ENCODE results near the gene KCTD5.

The KCTD5 gene

GRCh38 chr16:2710021-2710710 lies 27.8 kb downstream of the KCTD5 start:
- TF ChIP-seq FOXA1 (IDR thresholded peaks at IDR 0.05) (no peak), L3MBTL2 (conservative IDR thresholded peaks at IDR 0.05) (no peak), CTBP1 (IDR thresholded peaks at IDR 0.05; ENCODE audit: borderline replicate concordance) (no peak), FOXM1 (IDR thresholded peaks at IDR 0.05; ENCODE audit: borderline replicate concordance) (no peak), ARNT (IDR thresholded peaks at IDR 0.05) (no peak), ELF4 (IDR thresholded peaks at IDR 0.05) (no peak), HDGF (IDR thresholded peaks at IDR 0.05; ENCODE audit: borderline replicate concordance) (no peak), SP1 (IDR thresholded peaks at IDR 0.05) (no peak), TARDBP (IDR thresholded peaks at IDR 0.05) (no peak)
- TF ChIP-seq, protein P1, sequence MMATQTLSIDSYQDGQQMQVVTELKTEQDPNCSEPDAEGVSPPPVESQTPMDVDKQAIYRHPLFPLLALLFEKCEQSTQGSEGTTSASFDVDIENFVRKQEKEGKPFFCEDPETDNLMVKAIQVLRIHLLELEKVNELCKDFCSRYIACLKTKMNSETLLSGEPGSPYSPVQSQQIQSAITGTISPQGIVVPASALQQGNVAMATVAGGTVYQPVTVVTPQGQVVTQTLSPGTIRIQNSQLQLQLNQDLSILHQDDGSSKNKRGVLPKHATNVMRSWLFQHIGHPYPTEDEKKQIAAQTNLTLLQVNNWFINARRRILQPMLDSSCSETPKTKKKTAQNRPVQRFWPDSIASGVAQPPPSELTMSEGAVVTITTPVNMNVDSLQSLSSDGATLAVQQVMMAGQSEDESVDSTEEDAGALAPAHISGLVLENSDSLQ (IDR thresholded peaks at IDR 0.05), result no peak
- POLR2A ChIA-PET, result no interaction called here
- CTCF ChIA-PET, result no interaction called here
- DNase-seq (ENCODE audit: extremely low spot score), result no peak

DNA sequence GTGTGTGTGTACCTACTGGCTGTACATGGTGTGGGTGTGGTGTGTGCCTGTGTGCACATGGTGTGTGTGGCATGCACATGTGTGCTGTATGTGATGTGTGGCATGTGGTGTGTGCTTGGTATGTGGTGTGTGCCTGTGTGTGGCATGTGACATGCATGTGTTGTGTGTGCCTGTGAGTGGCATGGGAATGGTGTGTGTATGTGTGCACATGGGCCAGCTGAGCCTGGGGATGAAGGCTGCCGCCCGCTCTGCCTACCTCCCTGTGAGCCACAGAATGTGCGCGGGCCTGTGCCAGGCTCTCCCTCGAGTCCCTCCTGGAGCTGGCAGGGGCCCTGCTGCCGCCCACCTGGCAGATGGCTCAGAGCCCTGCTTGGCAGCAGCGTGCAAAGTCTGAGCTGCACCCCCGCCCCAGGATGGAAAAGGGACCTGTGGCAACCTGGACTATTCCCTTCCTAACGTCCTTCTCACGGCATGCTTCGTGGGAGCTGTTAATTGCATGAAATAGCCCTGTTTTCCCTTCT lies 28.4 kb downstream of the KCTD5 start:
- ChIA-PET POLR2A (no interaction called here), CTCF (no interaction called here)
- no peak for TF ChIP-seq LEF1 (IDR thresholded peaks at IDR 0.05; ENCODE audit: borderline replicate concordance)
- TF ChIP-seq FOXA1 (IDR thresholded peaks at IDR 0.05), result no peak
- TF ChIP-seq FOXM1 (IDR thresholded peaks at IDR 0.05; ENCODE audit: borderline replicate concordance), result no peak
- no peak for TF ChIP-seq NFRKB (IDR thresholded peaks at IDR 0.05)
- TF ChIP-seq HDGF (IDR thresholded peaks at IDR 0.05; ENCODE audit: borderline replicate concordance), result no peak
- TF ChIP-seq, protein P1 (IDR thresholded peaks at IDR 0.05), result no peak
- peak; percentile 93 for TF ChIP-seq TARDBP (IDR thresholded peaks at IDR 0.05)
- TF ChIP-seq ZNF384 (IDR thresholded peaks at IDR 0.05), result no peak
- DNase-seq (ENCODE audit: extremely low spot score), result no peak

DNA sequence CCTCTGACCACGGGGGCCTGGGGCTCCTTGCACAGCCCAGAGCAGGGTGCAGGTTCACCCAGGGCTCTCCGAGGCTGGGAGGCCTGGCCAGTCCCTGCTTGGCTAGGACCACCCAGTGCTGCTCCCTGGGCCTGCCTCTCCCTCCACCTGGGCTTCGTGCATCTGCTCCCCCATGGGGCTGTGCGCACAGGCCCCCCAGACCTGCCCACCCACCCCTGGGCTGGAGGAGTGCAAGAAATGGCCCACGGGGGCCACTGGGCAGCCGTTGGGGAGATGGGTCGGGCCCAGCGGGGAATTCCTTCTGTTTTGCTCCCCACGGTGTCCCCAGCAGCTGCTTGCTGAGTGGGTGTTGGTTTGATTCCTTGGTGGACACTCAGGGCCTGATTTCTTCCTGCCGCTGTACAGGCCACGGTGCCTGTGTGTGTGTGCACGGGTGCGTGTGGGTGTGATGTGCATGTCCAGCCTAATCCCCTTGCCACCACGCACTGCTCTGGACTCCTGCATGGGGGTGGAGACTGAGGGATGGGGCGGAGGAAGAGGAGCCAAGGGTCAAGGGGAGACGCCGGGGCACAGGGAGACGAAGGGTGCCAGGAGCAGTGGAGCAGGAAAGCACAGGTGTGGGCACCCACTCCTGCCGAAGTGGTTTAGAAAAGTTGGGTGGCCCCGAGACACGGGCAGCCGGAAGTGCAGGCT lies 29.2 kb downstream of the KCTD5 start:
- CTCF ChIA-PET, result no interaction called here
- POLR2A ChIA-PET, result no interaction called here
- no peak for DNase-seq (ENCODE audit: extremely low spot score)
- TF ChIP-seq HDGF (IDR thresholded peaks at IDR 0.05; ENCODE audit: borderline replicate concordance) (no peak), FOXA1 (IDR thresholded peaks at IDR 0.05) (no peak), ELF4 (IDR thresholded peaks at IDR 0.05) (no peak), LEF1 (IDR thresholded peaks at IDR 0.05; ENCODE audit: borderline replicate concordance) (no peak), L3MBTL2 (conservative IDR thresholded peaks at IDR 0.05) (no peak), NFRKB (IDR thresholded peaks at IDR 0.05) (no peak), SP1 (IDR thresholded peaks at IDR 0.05) (no peak), ARNT (IDR thresholded peaks at IDR 0.05) (no peak), CTBP1 (IDR thresholded peaks at IDR 0.05; ENCODE audit: borderline replicate concordance) (no peak), FOXK2 (IDR thresholded peaks at IDR 0.05) (no peak), ZNF384 (IDR thresholded peaks at IDR 0.05) (no peak), BHLHE40 (IDR thresholded peaks at IDR 0.05; ENCODE audit: borderline replicate concordance) (no peak)
- TF ChIP-seq, protein P1 (IDR thresholded peaks at IDR 0.05), result no peak

DNA sequence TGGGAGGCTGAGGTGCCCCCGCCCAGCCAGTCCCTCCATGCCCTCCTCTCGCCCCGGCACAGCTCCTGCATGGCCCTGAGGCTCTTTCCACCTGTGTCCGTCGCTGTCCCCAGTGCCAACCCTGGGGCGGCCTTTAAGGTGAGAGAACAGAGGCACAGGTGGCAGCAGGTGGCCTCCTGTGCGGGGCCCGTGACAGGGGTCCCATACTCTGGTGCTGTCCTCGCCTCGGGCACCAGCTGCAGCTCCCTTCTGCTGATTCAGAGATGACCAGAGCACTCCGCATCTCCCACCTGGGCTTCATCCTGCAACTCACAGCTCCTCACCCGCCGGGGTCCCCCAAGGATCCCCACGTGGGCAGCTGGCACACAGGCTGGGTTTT lies 29.7 kb downstream of the KCTD5 start:
- TF ChIP-seq, protein P1 (IDR thresholded peaks at IDR 0.05), result no peak
- TF ChIP-seq FOXA1 (IDR thresholded peaks at IDR 0.05) (no peak), LEF1 (IDR thresholded peaks at IDR 0.05; ENCODE audit: borderline replicate concordance) (no peak), BHLHE40 (IDR thresholded peaks at IDR 0.05; ENCODE audit: borderline replicate concordance) (no peak), HDGF (IDR thresholded peaks at IDR 0.05; ENCODE audit: borderline replicate concordance) (no peak), SUZ12 (IDR thresholded peaks at IDR 0.05) (no peak), FOXK2 (IDR thresholded peaks at IDR 0.05) (no peak), FOXM1 (IDR thresholded peaks at IDR 0.05; ENCODE audit: borderline replicate concordance) (no peak), TARDBP (IDR thresholded peaks at IDR 0.05) (no peak), ARNT (IDR thresholded peaks at IDR 0.05) (no peak), CTBP1 (IDR thresholded peaks at IDR 0.05; ENCODE audit: borderline replicate concordance) (no peak), ZNF384 (IDR thresholded peaks at IDR 0.05) (no peak), L3MBTL2 (conservative IDR thresholded peaks at IDR 0.05) (no peak), ELF4 (IDR thresholded peaks at IDR 0.05) (no peak)
- no peak for DNase-seq (ENCODE audit: extremely low spot score)
- CTCF ChIA-PET, result no interaction called here
- POLR2A ChIA-PET, result no interaction called here

- ChIA-PET CTCF (no interaction called here), POLR2A (no interaction called here)
- TF ChIP-seq CTBP1 (IDR thresholded peaks at IDR 0.05; ENCODE audit: borderline replicate concordance) (no peak), LEF1 (IDR thresholded peaks at IDR 0.05; ENCODE audit: borderline replicate concordance) (no peak), SUZ12 (IDR thresholded peaks at IDR 0.05) (no peak), L3MBTL2 (conservative IDR thresholded peaks at IDR 0.05) (no peak), ZNF384 (IDR thresholded peaks at IDR 0.05) (no peak), FOXK2 (IDR thresholded peaks at IDR 0.05) (no peak), ARNT (IDR thresholded peaks at IDR 0.05) (no peak), BHLHE40 (IDR thresholded peaks at IDR 0.05; ENCODE audit: borderline replicate concordance) (no peak), NFRKB (IDR thresholded peaks at IDR 0.05) (no peak), HDGF (IDR thresholded peaks at IDR 0.05; ENCODE audit: borderline replicate concordance) (no peak), FOXA1 (IDR thresholded peaks at IDR 0.05) (no peak), TARDBP (IDR thresholded peaks at IDR 0.05) (no peak), FOXM1 (IDR thresholded peaks at IDR 0.05; ENCODE audit: borderline replicate concordance) (no peak), SP1 (IDR thresholded peaks at IDR 0.05) (no peak), ELF4 (IDR thresholded peaks at IDR 0.05) (no peak)
- TF ChIP-seq, protein P1 (IDR thresholded peaks at IDR 0.05), result no peak
- no peak for DNase-seq (ENCODE audit: extremely low spot score)
Measured at GRCh38 chr16:2712546-2712945, 30.2 kb downstream of the KCTD5 start.
